Activated CD4-positive, alpha-beta memory T cell treated with anti-CD3 and anti-CD28 coated beads for 36 hours (primary cell): ENCODE data around the gene ALDH1A2. TPM values are rescaled to one million over a fixed set of nuclear protein-coding genes. Genes with fewer than 3 reads are reported as not detected.
A peak's percentile ranks its signal among the peaks of the same experiment; 100 is the strongest.
"Not testable (repeated sequence)": the region's sequence is repeated elsewhere in the genome, so short reads cannot be mapped to it uniquely, and the experiment has no call there.

Experiments
- CTCF ChIA-PET: fragments of 350-600 bp; sonication (Branson Sonifier 250); formaldehyde crosslinking; loops from one replicate; lab custom pipeline; 2021; ENCODE audit warnings: antibody characterized with exemption, inconsistent platforms; lab: Charles Lee
- POLR2A ChIA-PET: fragments of 350-600 bp; sonication (Branson Sonifier 250); formaldehyde crosslinking; loops from one replicate; lab custom pipeline; 2021; ENCODE audit warnings: antibody characterized with exemption; lab: Charles Lee
- DNase-seq: peaks from one replicate; pipeline ENCODE4 v3.0.0-alpha.2; 2020
- H3K27ac Mint-ChIP-seq: one replicate; pipeline ENCODE4 v1.8.0; 2021; ENCODE audit warnings: mixed read lengths
- H3K27me3 Mint-ChIP-seq: one replicate; pipeline ENCODE4 v1.8.0; 2021; ENCODE audit warnings: mixed read lengths
- H3K36me3 Mint-ChIP-seq: one replicate; pipeline ENCODE4 v1.8.0; 2021; ENCODE audit warnings: mixed read lengths
- H3K4me1 Mint-ChIP-seq: one replicate; pipeline ENCODE4 v1.8.0; 2021; ENCODE audit warnings: low read depth, mixed read lengths
- H3K4me3 Mint-ChIP-seq: one replicate; pipeline ENCODE4 v1.8.0; 2021; ENCODE audit warnings: mild to moderate bottlenecking, mixed read lengths
- H3K9me3 Mint-ChIP-seq: one replicate; pipeline ENCODE4 v1.8.0; 2021; ENCODE audit warnings: mixed read lengths
- intact Hi-C: fragments of 100-400 bp; cut with micrococcal nuclease; formaldehyde crosslinking; loops from one replicate; pipeline ENCODE4 v1.15.1; 2023
- total RNA-seq, 2 experiments: library from RNA; stranded (reverse); gene quantifications; one replicate each; pipeline ENCODE4 v1.2.3, GENCODE V29; 2021

The ALDH1A2 gene
- total RNA-seq, 2 experiments from 2014 or later: 0.19 to 0.78 TPM

- no peaks in the 10 kb centered on the region for H3K9me3 Mint-ChIP-seq
- intact Hi-C loops: no loop called here
- H3K27ac Mint-ChIP-seq: no peak overlapping the region
- H3K4me1 Mint-ChIP-seq: no peaks in the 10 kb centered on the region
- no peak for DNase-seq
- no peaks in the 10 kb centered on the region for H3K36me3 Mint-ChIP-seq
- ChIA-PET POLR2A (no interaction called here), CTCF (interaction anchor here (1.0 kb wide), 1 partner anchor 19 kb away, joined by 4 read pairs; no protein-coding TSS in a partner anchor)
- no peak overlapping the region for H3K4me3 Mint-ChIP-seq
- peaks cover 22% of the 10 kb centered on the region for H3K27me3 Mint-ChIP-seq
Observed at GRCh38 chr15:58052334-58052733, 13.2 kb downstream of the ALDH1A2 start.

DNA sequence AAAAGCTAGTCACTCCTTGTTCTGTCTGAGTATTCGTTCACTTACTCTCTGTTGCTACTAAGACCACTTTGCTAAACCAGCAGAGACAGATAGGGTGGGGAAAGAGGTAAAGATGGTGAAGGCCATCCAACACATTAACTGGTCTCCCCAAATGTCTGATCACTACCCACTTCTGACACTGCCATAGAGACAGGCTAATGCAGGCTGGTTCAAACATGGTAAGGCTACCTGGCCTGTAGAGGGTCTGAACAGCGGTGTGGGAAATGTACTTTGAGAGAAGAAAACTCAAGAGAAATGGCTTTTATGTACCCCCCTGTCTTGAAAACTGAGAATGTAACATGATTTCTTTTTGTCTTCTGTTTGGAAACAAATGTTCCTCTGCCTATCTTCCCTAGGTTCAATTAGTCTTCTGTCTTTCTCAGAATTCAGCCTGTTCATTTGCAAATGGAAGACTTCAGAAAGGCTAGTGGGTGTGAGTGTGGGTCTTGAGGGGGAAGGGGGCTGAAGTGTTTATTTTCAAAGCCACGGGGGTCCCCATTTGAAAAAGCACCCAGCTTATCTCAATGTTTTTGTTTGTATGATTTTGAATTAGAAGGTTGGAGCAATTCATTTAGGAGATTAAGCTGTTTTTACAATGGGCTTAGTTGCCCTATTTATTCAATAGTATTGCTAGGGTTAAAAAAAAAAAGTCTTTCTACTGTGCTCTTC, 15.8 kb downstream of the ALDH1A2 start:
- POLR2A ChIA-PET: interaction anchor here (0.6 kb wide), 1 partner anchor 308 kb away, joined by 3 read pairs; no protein-coding TSS in a partner anchor
- intact Hi-C loops: no loop called here
- H3K4me3 Mint-ChIP-seq: no peak overlapping the region
- no peaks in the 10 kb centered on the region for H3K9me3 Mint-ChIP-seq
- CTCF ChIA-PET: interaction anchor here (0.7 to 1.3 kb wide), 2 partner anchors 17 to 189 kb away, joined by 3 to 4 read pairs; no protein-coding TSS in a partner anchor
- no peak for DNase-seq
- peaks cover 26% of the 10 kb centered on the region for H3K27me3 Mint-ChIP-seq
- H3K4me1 Mint-ChIP-seq: no peaks in the 10 kb centered on the region
- H3K36me3 Mint-ChIP-seq: no peaks in the 10 kb centered on the region
- H3K27ac Mint-ChIP-seq: no peak overlapping the region

- DNase-seq: no peak
- Mint-ChIP-seq H3K4me1 (no peaks in the 10 kb centered on the region), H3K27me3 (peaks cover 27% of the 10 kb centered on the region), H3K9me3 (no peaks in the 10 kb centered on the region), H3K27ac (no peak overlapping the region), H3K4me3 (no peak overlapping the region), H3K36me3 (no peaks in the 10 kb centered on the region)
- POLR2A ChIA-PET: no interaction called here
- CTCF ChIA-PET: interaction anchor here (1.7 to 2.7 kb wide), 2 partner anchors 18 to 22 kb away, joined by 7 to 12 read pairs; partner anchors contain the start of gene ALDH1A2
- intact Hi-C loops: no loop called here
Observed at GRCh38 chr15:58048261-58048660, 17.2 kb downstream of the ALDH1A2 start.

DNA sequence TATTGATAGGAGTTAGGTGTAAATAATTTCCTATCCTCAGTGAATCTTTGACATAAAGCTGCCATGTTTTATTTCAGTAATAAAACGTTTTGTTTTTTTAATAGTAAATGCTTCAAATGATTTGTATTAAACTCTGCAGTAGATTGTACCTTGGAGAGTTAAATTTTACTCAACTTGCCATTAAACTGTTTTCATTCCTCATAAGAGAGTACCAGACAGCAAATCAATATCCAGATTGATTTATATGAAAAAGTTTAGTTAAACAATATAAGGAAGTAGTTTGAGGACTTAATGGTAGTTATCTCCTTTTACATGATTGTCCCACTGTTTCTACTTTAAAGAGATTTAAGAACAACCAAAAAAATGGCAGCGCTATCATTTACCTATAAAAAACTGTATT, 18.4 kb downstream of the ALDH1A2 start:
- H3K4me3 Mint-ChIP-seq: no peak overlapping the region
- no peaks in the 10 kb centered on the region for H3K4me1 Mint-ChIP-seq
- H3K9me3 Mint-ChIP-seq: no peaks in the 10 kb centered on the region
- DNase-seq: no peak
- H3K36me3 Mint-ChIP-seq: no peaks in the 10 kb centered on the region
- intact Hi-C loops: no loop called here
- no peak overlapping the region for H3K27ac Mint-ChIP-seq
- ChIA-PET CTCF (interaction anchor here (2.7 kb wide), 1 partner anchor 23 kb away, joined by 12 read pairs; no protein-coding TSS in a partner anchor), POLR2A (no interaction called here)
- peaks cover 27% of the 10 kb centered on the region for H3K27me3 Mint-ChIP-seq

- Mint-ChIP-seq H3K9me3 (no peaks in the 10 kb centered on the region), H3K27ac (no peak overlapping the region), H3K4me1 (no peaks in the 10 kb centered on the region), H3K36me3 (no peaks in the 10 kb centered on the region), H3K27me3 (peaks cover 27% of the 10 kb centered on the region), H3K4me3 (no peak overlapping the region)
- DNase-seq: no peak
- POLR2A ChIA-PET: no interaction called here
- CTCF ChIA-PET: interaction anchor here (2.7 kb wide), 1 partner anchor 24 kb away, joined by 12 read pairs; no protein-coding TSS in a partner anchor
- intact Hi-C loops: no loop called here
Observed at GRCh38 chr15:58046467-58046866, 19.0 kb downstream of the ALDH1A2 start.

DNA sequence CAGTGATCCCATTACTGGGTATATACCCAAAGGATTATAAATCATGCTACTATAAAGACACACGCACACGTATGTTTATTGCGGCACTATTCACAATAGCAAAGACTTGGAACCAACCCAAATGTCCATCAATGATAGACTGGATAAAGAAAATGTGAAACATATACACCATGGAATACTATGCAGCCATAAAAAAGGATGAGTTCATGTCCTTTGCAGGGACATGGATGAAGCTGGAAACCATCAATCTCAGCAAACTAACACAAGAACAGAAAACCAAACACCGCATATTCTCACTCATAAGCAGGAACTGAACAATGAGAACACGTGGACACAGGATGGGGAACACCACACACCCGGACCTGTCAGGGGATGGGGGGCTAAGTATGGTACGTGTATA, 20.1 kb downstream of the ALDH1A2 start:
- H3K27ac Mint-ChIP-seq, DNase-seq, POLR2A ChIA-PET, intact Hi-C loops, H3K4me1 Mint-ChIP-seq, H3K36me3 Mint-ChIP-seq, H3K9me3 Mint-ChIP-seq, CTCF ChIA-PET, H3K4me3 Mint-ChIP-seq: not testable (repeated sequence)
- H3K27me3 Mint-ChIP-seq: peaks cover 27% of the 10 kb centered on the region

- intact Hi-C loops: no loop called here
- H3K27me3 Mint-ChIP-seq: peaks cover 26% of the 10 kb centered on the region
- POLR2A ChIA-PET: no interaction called here
- DNase-seq: no peak
- no peaks in the 10 kb centered on the region for H3K4me1 Mint-ChIP-seq
- no peaks in the 10 kb centered on the region for H3K9me3 Mint-ChIP-seq
- CTCF ChIA-PET: no interaction called here
- H3K4me3 Mint-ChIP-seq: no peak overlapping the region
- no peaks in the 10 kb centered on the region for H3K36me3 Mint-ChIP-seq
- H3K27ac Mint-ChIP-seq: no peak overlapping the region
Observed at GRCh38 chr15:58044551-58044950, 21.0 kb downstream of the ALDH1A2 start.

GRCh38 chr15:58043192-58043903, 22.2 kb downstream of the ALDH1A2 start:
- H3K9me3 Mint-ChIP-seq: no peaks in the 10 kb centered on the region
- intact Hi-C loops: loop anchor here (1.0 to 2.0 kb wide), 2 partner anchors 23 to 139 kb away; no protein-coding TSS in a partner anchor
- H3K4me3 Mint-ChIP-seq: no peak overlapping the region
- no peaks in the 10 kb centered on the region for H3K4me1 Mint-ChIP-seq
- peak; percentile 49 for DNase-seq
- no peak overlapping the region for H3K27ac Mint-ChIP-seq
- H3K36me3 Mint-ChIP-seq: no peaks in the 10 kb centered on the region
- ChIA-PET POLR2A (no interaction called here), CTCF (interaction anchor here (1.0 to 2.2 kb wide), 3 partner anchors 20 to 27 kb away, joined by 3 to 17 read pairs (median 7); partner anchors contain the start of gene ALDH1A2)
- peaks cover 21% of the 10 kb centered on the region for H3K27me3 Mint-ChIP-seq

GRCh38 chr15:58042006-58042405, 23.5 kb downstream of the ALDH1A2 start:
- no peak for DNase-seq
- H3K9me3 Mint-ChIP-seq: no peaks in the 10 kb centered on the region
- no peak overlapping the region for H3K4me3 Mint-ChIP-seq
- peaks cover 19% of the 10 kb centered on the region for H3K27me3 Mint-ChIP-seq
- intact Hi-C loops: loop anchor here (2.0 kb wide), 1 partner anchor 25 kb away; no protein-coding TSS in a partner anchor
- ChIA-PET POLR2A (no interaction called here), CTCF (interaction anchor here (0.9 to 2.2 kb wide), 3 partner anchors 24 to 141 kb away, joined by 3 to 17 read pairs (median 7); partner anchors contain the start of gene ALDH1A2)
- H3K36me3 Mint-ChIP-seq: no peaks in the 10 kb centered on the region
- no peaks in the 10 kb centered on the region for H3K4me1 Mint-ChIP-seq
- H3K27ac Mint-ChIP-seq: no peak overlapping the region

GRCh38 chr15:58040150-58040549, 25.4 kb downstream of the ALDH1A2 start:
- Mint-ChIP-seq H3K27ac (no peak overlapping the region), H3K36me3 (no peaks in the 10 kb centered on the region), H3K4me1 (no peaks in the 10 kb centered on the region), H3K27me3 (peaks cover 16% of the 10 kb centered on the region), H3K9me3 (no peaks in the 10 kb centered on the region), H3K4me3 (no peak overlapping the region)
- DNase-seq: no peak
- intact Hi-C loops: no loop called here
- POLR2A ChIA-PET: no interaction called here
- CTCF ChIA-PET: interaction anchor here (0.9 to 1.2 kb wide), 4 partner anchors 27 to 143 kb away, joined by 3 to 4 read pairs (median 3); no protein-coding TSS in a partner anchor

DNA sequence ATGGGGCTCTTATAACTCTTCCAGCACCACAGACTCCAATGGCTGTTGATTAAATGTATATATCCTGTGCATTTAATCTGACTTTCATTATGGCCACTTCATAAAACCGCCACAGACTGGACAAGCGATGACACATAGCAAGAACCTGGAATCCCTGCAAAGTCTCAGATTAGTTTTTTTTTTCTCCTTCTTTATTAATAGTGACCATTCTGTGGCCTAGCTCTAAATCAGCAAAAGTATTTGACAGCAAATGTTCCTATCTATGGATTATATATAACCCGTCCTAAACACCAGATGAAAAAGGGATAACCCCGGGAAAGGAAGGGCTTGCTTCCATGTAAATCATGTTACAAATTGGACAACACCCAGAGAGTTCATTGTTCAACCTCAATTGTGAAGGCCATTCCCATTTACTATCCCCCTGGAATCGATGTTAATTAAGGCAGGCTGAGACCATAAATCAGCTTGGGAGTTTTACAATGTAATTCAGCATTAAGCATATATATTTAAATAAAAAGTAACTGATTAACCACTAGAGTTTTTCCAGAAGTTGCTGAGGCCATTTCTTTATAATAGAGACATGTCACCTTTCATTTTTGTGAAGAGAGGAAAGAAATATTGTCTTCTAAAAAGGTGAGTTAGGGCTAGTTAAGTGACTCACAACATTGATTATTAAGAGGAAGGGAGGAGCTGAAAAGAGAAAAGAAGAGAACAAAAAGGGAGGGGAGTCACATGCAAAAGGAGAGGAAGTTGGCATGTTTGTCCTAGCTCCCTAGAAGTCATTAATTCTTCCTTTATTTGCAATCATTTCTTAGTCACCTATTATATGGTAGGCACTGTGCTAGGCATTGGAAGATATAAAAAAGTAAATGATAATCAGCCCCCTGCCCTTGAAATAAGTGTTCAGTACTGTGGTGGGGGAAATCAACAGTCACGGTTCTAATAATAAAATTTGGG, 26.2 kb downstream of the ALDH1A2 start:
- H3K36me3 Mint-ChIP-seq: no peaks in the 10 kb centered on the region
- ChIA-PET POLR2A (no interaction called here), CTCF (interaction anchor here (0.9 kb wide), 1 partner anchor 32 kb away, joined by 3 read pairs; no protein-coding TSS in a partner anchor)
- peaks cover 19% of the 10 kb centered on the region for H3K27me3 Mint-ChIP-seq
- H3K4me1 Mint-ChIP-seq: no peaks in the 10 kb centered on the region
- H3K9me3 Mint-ChIP-seq: no peaks in the 10 kb centered on the region
- H3K27ac Mint-ChIP-seq: no peak overlapping the region
- no peak overlapping the region for H3K4me3 Mint-ChIP-seq
- intact Hi-C loops: no loop called here
- no peak for DNase-seq
